WTC11 (cell line): Measurements from ENCODE around the gene ANO9. TPM values are rescaled to one million over a fixed set of nuclear protein-coding genes. Genes with fewer than 3 reads are reported as not detected.

ENCODE experiments used
- ATAC-seq: fragments of 200-7000 bp; cut with Tn5 transposase; 2 replicates; pipeline ENCODE4 v1.10.0; 2021; ENCODE audit warnings: mild to moderate bottlenecking, moderate library complexity
- CTCF ChIA-PET: fragments of 300-600 bp; sonication (Branson Sonifier 250); formaldehyde crosslinking; loops from one replicate; lab custom pipeline; 2021; ENCODE audit warnings: antibody characterized with exemption; lab: Charles Lee
- POLR2A ChIA-PET: fragments of 350-600 bp; sonication (Branson Sonifier 250); formaldehyde crosslinking; loops from one replicate; lab custom pipeline; 2021; ENCODE audit warnings: antibody characterized with exemption; lab: Charles Lee
- DNase-seq: peaks from one replicate; pipeline ENCODE4 v3.0.0; 2021; ENCODE audit warnings: low spot score
- H3K27ac Mint-ChIP-seq: 2 replicates; pipeline ENCODE4 v1.8.0; 2021; ENCODE audit warnings: mixed read lengths
- H3K27me3 Mint-ChIP-seq: 2 replicates; pipeline ENCODE4 v1.8.0; 2021; ENCODE audit warnings: low read depth, mild to moderate bottlenecking, moderate library complexity, mixed read lengths
- H3K36me3 Mint-ChIP-seq: 2 replicates; pipeline ENCODE4 v1.8.0; 2021; ENCODE audit warnings: mixed read lengths
- H3K4me1 Mint-ChIP-seq: 2 replicates; pipeline ENCODE4 v1.8.0; 2022; ENCODE audit warnings: mixed read lengths
- H3K4me3 Mint-ChIP-seq: 2 replicates; pipeline ENCODE4 v1.8.0; 2021; ENCODE audit warnings: mild to moderate bottlenecking, moderate library complexity, mixed read lengths
- H3K9me3 Mint-ChIP-seq: 2 replicates; pipeline ENCODE4 v1.8.0; 2021; ENCODE audit warnings: mixed read lengths
- CBFB ChIP-seq: sonication (generic); formaldehyde crosslinking; IDR thresholded peaks from 2 replicates; pipeline ENCODE4 v1.8.1; 2022; ENCODE audit warnings: mild to moderate bottlenecking, low read depth, missing genetic modification reagents
- CTCF ChIP-seq: fragments of 200-600 bp; IDR thresholded peaks from 2 replicates; pipeline ENCODE4 v1.8.0; 2022; ENCODE audit warnings: antibody characterized with exemption
- E2F1 ChIP-seq: sonication (generic); formaldehyde crosslinking; IDR thresholded peaks from 2 replicates; pipeline ENCODE4 v1.8.0; 2022; ENCODE audit warnings: mild to moderate bottlenecking, missing genetic modification reagents
- EMX1 ChIP-seq: fragments of 250-450 bp; sonication (Bioruptor Pico); IDR thresholded peaks from 2 replicates; pipeline ENCODE4 v1.8.0; 2021; ENCODE audit warnings: mild to moderate bottlenecking
- ERG ChIP-seq: fragments of 250-450 bp; sonication (Bioruptor Pico); IDR thresholded peaks from 2 replicates; pipeline ENCODE4 v1.8.0; 2021; ENCODE audit warnings: mild to moderate bottlenecking
- HMGA2 ChIP-seq: fragments of 250-450 bp; sonication (Bioruptor Pico); IDR thresholded peaks from 2 replicates; pipeline ENCODE4 v1.4.0; 2021; ENCODE audit warnings: mild to moderate bottlenecking, moderate library complexity
- IRF2 ChIP-seq: sonication (generic); formaldehyde crosslinking; IDR thresholded peaks from 2 replicates; pipeline ENCODE4 v1.8.0; 2022; ENCODE audit warnings: low read depth, missing genetic modification reagents, borderline replicate concordance
- MYBL2 ChIP-seq: sonication (generic); formaldehyde crosslinking; IDR thresholded peaks from 2 replicates; pipeline ENCODE4 v1.8.1; 2023; ENCODE audit warnings: mild to moderate bottlenecking, moderate library complexity, missing genetic modification reagents
- PREB ChIP-seq: sonication (generic); formaldehyde crosslinking; IDR thresholded peaks from 2 replicates; pipeline ENCODE4 v1.8.1; 2022; ENCODE audit warnings: mild to moderate bottlenecking, missing genetic modification reagents, moderate library complexity, borderline replicate concordance
- PRRX2 ChIP-seq: fragments of 250-450 bp; sonication (Bioruptor Pico); IDR thresholded peaks from 2 replicates; pipeline ENCODE4 v1.8.0; 2021; ENCODE audit warnings: mild to moderate bottlenecking
- SMAD4 ChIP-seq: sonication (generic); formaldehyde crosslinking; IDR thresholded peaks from 2 replicates; pipeline ENCODE4 v1.8.0; 2022; ENCODE audit warnings: mild to moderate bottlenecking, missing genetic modification reagents
- TP53 ChIP-seq: sonication (generic); formaldehyde crosslinking; IDR thresholded peaks from 2 replicates; pipeline ENCODE4 v1.8.1; 2023; ENCODE audit warnings: mild to moderate bottlenecking, missing genetic modification reagents
- ZNF121 ChIP-seq: sonication (generic); formaldehyde crosslinking; IDR thresholded peaks from 2 replicates; pipeline ENCODE4 v1.8.0; 2023; ENCODE audit warnings: missing genetic modification reagents
- ZNF219 ChIP-seq: sonication (generic); formaldehyde crosslinking; IDR thresholded peaks from 2 replicates; pipeline ENCODE4 v1.8.0; 2023; ENCODE audit warnings: missing genetic modification reagents, mild to moderate bottlenecking, borderline replicate concordance
- ZNF263 ChIP-seq: sonication (generic); formaldehyde crosslinking; IDR thresholded peaks from 2 replicates; pipeline ENCODE4 v1.8.1; 2022; ENCODE audit warnings: low read depth, mild to moderate bottlenecking, moderate library complexity, missing genetic modification reagents
- ZNF281 ChIP-seq: sonication (generic); formaldehyde crosslinking; IDR thresholded peaks from 2 replicates; pipeline ENCODE4 v1.8.0; 2023; ENCODE audit warnings: mild to moderate bottlenecking, missing genetic modification reagents
- ZNF512 ChIP-seq: sonication (generic); formaldehyde crosslinking; IDR thresholded peaks from 2 replicates; pipeline ENCODE4 v1.8.1; 2022; ENCODE audit warnings: missing genetic modification reagents, borderline replicate concordance
- total RNA-seq: library from RNA; stranded (reverse); gene quantifications from 3 replicates; pipeline ENCODE4 v1.2.3, GENCODE V29; 2021

ANO9 gene
- total RNA-seq, 1 experiment from 2014 or later, result 13.2 TPM

GRCh38 chr11:381501-382072, 60.2 kb downstream of the ANO9 start:
- no peak for TF ChIP-seq SMAD4 (CRISPR knock-in tag)
- TF ChIP-seq HMGA2 (CRISPR knock-in tag), result no peak
- TF ChIP-seq TP53 (CRISPR knock-in tag), result no peak
- TF ChIP-seq ZNF219 (CRISPR knock-in tag), result no peak
- TF ChIP-seq PREB (CRISPR knock-in tag), result no peak
- no peak for TF ChIP-seq ERG (CRISPR knock-in tag)
- no peak for TF ChIP-seq MYBL2
- no peak for TF ChIP-seq EMX1 (CRISPR knock-in tag)
- no peak for TF ChIP-seq CBFB (CRISPR knock-in tag)
- no peak for TF ChIP-seq CTCF
- no peak for TF ChIP-seq ZNF512
- no peak for TF ChIP-seq PRRX2 (CRISPR knock-in tag)
- no peak for TF ChIP-seq IRF2 (CRISPR knock-in tag)
- no peak for TF ChIP-seq ZNF121 (CRISPR knock-in tag)
- H3K9me3 Mint-ChIP-seq, result peaks cover 2% of the 10 kb centered on the region
- no peak for ATAC-seq
- no peak overlapping the region for H3K4me3 Mint-ChIP-seq
- peak overlapping the region; percentile 65; the same call in 1 of the 2 replicates for H3K27ac Mint-ChIP-seq
- ChIA-PET CTCF (no interaction called here), POLR2A (no interaction called here)
- no peak for DNase-seq
- no peaks in the 10 kb centered on the region for H3K4me1 Mint-ChIP-seq
- peaks cover 1% of the 10 kb centered on the region; the same call in 1 of the 2 replicates for H3K27me3 Mint-ChIP-seq
- peaks cover 7% of the 10 kb centered on the region for H3K36me3 Mint-ChIP-seq

GRCh38 chr11:380996-381395, 60.8 kb downstream of the ANO9 start:
- POLR2A ChIA-PET, result no interaction called here
- H3K27me3 Mint-ChIP-seq, result no peaks in the 10 kb centered on the region
- DNase-seq, result no peak
- TF ChIP-seq ZNF281 (no peak), EMX1 (CRISPR knock-in tag) (no peak), ZNF263 (CRISPR knock-in tag) (no peak), E2F1 (CRISPR knock-in tag) (no peak)
- no peak overlapping the region for H3K27ac Mint-ChIP-seq
- H3K4me1 Mint-ChIP-seq, result no peaks in the 10 kb centered on the region
- CTCF ChIA-PET, result no interaction called here
- H3K36me3 Mint-ChIP-seq, result peaks cover 6% of the 10 kb centered on the region; the same call in 1 of the 2 replicates
- no peaks in the 10 kb centered on the region for H3K9me3 Mint-ChIP-seq
- no peak overlapping the region for H3K4me3 Mint-ChIP-seq
- no peak for ATAC-seq
